ENCODE data around the gene DAB1.

The DAB1 gene

DNA sequence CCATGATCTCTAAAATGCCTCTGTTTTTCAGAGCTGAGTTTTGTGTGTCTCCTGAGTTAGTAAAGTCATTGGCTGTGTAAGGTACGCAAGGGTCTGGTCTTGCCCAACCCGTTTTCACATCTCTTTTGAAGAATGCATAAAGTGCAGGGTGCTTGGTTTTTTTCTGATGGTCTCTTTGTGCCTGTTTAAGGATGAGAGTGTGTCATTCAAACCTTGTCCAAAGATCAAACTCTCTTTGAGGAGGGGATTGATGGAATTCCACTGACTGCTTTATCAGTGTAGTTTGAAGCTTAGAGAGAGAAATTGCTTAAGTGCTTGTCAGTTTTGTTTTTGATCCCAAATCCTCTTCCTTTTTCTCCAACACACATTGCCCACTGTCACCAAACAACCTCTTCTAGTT is 438.0 kb downstream of the DAB1 start:
- H3K4me1 ChIP-seq (ENCODE audit: insufficient read depth, insufficient read length): no peaks in the 10 kb centered on the region
- TF ChIP-seq YY1 (IDR thresholded peaks at IDR 0.05; ENCODE audit: insufficient read depth, insufficient read length) (no peak), SUZ12 (IDR thresholded peaks at IDR 0.05; ENCODE audit: extremely low read depth, insufficient read depth, insufficient read length) (no peak), ZNF274 (IDR thresholded peaks at IDR 0.05; ENCODE audit: low read depth, low read length) (no peak)
- no peak overlapping the region for H3K9ac ChIP-seq (ENCODE audit: insufficient read length, low read depth)
- no peaks in the 10 kb centered on the region for H3K9me3 ChIP-seq (ENCODE audit: insufficient read depth, low read length)
- H3K27me3 ChIP-seq (ENCODE audit: insufficient read depth, insufficient read length): no peaks in the 10 kb centered on the region
- no peak overlapping the region for H3K4me3 ChIP-seq (ENCODE audit: insufficient read length, low read depth)
- no peaks in the 10 kb centered on the region for H3K36me3 ChIP-seq (ENCODE audit: insufficient read depth, insufficient read length, low read length)
- DNase-seq (ENCODE audit: low read depth, low spot score): no peak

GRCh38 chr1:56983484-56983883 is 440.4 kb downstream of the DAB1 start:
- Histone ChIP-seq H3K9me3 (ENCODE audit: insufficient read depth, low read length) (no peaks in the 10 kb centered on the region), H3K9ac (ENCODE audit: insufficient read length, low read depth) (no peak overlapping the region), H3K4me1 (ENCODE audit: insufficient read depth, insufficient read length) (peaks cover 2% of the 10 kb centered on the region), H3K4me3 (ENCODE audit: insufficient read length, low read depth) (no peak overlapping the region), H3K27me3 (ENCODE audit: insufficient read depth, insufficient read length) (no peaks in the 10 kb centered on the region), H3K36me3 (ENCODE audit: insufficient read depth, insufficient read length, low read length) (no peaks in the 10 kb centered on the region)
- no peak for DNase-seq (ENCODE audit: low read depth, low spot score)
- TF ChIP-seq YY1 (IDR thresholded peaks at IDR 0.05; ENCODE audit: insufficient read depth, insufficient read length) (no peak), SUZ12 (IDR thresholded peaks at IDR 0.05; ENCODE audit: extremely low read depth, insufficient read depth, insufficient read length) (no peak), ZNF274 (IDR thresholded peaks at IDR 0.05; ENCODE audit: low read depth, low read length) (no peak)

DNA sequence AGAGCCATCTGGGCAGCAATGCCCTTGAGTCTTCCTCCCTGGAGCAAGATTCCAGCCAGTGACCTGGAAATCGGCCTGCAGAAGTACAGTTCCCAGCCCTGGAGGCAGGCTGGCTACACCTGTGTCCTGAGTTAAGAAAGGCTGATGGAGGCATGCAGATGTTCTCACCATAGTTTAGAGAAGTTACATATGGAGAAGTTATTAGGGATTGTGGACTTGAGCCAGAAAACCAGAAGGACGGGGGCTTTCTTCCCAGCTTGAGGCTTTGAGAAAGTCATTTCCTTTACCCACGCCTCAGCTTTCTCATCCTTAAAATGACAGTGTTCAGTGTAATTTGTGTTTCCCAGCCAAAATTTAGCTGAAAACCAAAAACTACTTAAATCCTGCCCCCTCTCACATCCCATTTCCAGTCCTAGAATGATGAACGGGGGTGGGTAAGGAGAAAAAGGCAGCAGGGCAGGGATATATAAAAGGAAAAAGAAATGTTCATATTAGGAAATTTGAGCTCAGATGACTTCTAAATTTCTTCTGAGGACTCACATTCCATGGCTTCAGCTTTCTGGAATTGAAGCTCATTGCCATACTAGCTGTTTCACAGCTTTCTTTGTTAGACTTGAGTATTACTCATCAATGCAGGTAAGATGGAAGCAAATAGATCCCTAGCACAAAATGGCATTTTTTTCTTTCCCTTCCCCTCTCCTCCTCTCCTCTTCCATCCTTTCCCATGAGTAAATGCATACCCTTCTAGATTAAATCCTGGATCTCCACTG is 443.7 kb downstream of the DAB1 start:
- H3K4me3 ChIP-seq (ENCODE audit: insufficient read length, low read depth): no peak overlapping the region
- peaks cover 2% of the 10 kb centered on the region for H3K4me1 ChIP-seq (ENCODE audit: insufficient read depth, insufficient read length)
- no peak for DNase-seq (ENCODE audit: low read depth, low spot score)
- no peaks in the 10 kb centered on the region for H3K27me3 ChIP-seq (ENCODE audit: insufficient read depth, insufficient read length)
- TF ChIP-seq YY1 (IDR thresholded peaks at IDR 0.05; ENCODE audit: insufficient read depth, insufficient read length): no peak
- TF ChIP-seq ZNF274 (IDR thresholded peaks at IDR 0.05; ENCODE audit: low read depth, low read length): no peak
- TF ChIP-seq SUZ12 (IDR thresholded peaks at IDR 0.05; ENCODE audit: extremely low read depth, insufficient read depth, insufficient read length): no peak
- H3K36me3 ChIP-seq (ENCODE audit: insufficient read depth, insufficient read length, low read length): no peaks in the 10 kb centered on the region
- no peak overlapping the region for H3K9ac ChIP-seq (ENCODE audit: insufficient read length, low read depth)
- H3K9me3 ChIP-seq (ENCODE audit: insufficient read depth, low read length): no peaks in the 10 kb centered on the region

DNA sequence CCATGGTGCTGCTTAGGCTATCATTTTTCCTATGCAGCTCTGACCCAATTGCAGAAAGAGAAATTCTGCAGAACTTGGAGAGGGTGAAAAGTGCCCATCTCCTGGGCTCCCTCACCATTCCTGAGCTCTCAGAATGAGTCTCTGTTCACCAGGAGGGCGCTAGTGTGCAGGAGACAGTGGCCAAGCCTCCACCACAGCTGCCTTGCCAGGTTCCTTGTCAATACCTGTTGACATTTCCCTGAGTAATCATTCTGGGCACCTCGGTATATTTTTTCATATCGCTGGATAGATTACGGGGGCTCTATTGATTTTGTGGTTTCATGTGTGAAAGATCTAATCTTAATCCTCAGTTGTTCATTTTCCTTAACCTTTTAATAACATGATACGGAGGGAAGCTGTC is 445.0 kb downstream of the DAB1 start:
- Histone ChIP-seq H3K4me3 (ENCODE audit: insufficient read length, low read depth) (no peak overlapping the region), H3K9me3 (ENCODE audit: insufficient read depth, low read length) (no peaks in the 10 kb centered on the region), H3K9ac (ENCODE audit: insufficient read length, low read depth) (no peak overlapping the region), H3K36me3 (ENCODE audit: insufficient read depth, insufficient read length, low read length) (no peaks in the 10 kb centered on the region), H3K4me1 (ENCODE audit: insufficient read depth, insufficient read length) (peaks cover 2% of the 10 kb centered on the region), H3K27me3 (ENCODE audit: insufficient read depth, insufficient read length) (no peaks in the 10 kb centered on the region)
- no peak for TF ChIP-seq YY1 (IDR thresholded peaks at IDR 0.05; ENCODE audit: insufficient read depth, insufficient read length)
- TF ChIP-seq ZNF274 (IDR thresholded peaks at IDR 0.05; ENCODE audit: low read depth, low read length): no peak
- TF ChIP-seq SUZ12 (IDR thresholded peaks at IDR 0.05; ENCODE audit: extremely low read depth, insufficient read depth, insufficient read length): no peak
- no peak for DNase-seq (ENCODE audit: low read depth, low spot score)

GRCh38 chr1:56977910-56978309 is 445.9 kb downstream of the DAB1 start:
- DNase-seq (ENCODE audit: low read depth, low spot score): no peak
- H3K9me3 ChIP-seq (ENCODE audit: insufficient read depth, low read length): no peaks in the 10 kb centered on the region
- H3K27me3 ChIP-seq (ENCODE audit: insufficient read depth, insufficient read length): no peaks in the 10 kb centered on the region
- H3K4me1 ChIP-seq (ENCODE audit: insufficient read depth, insufficient read length): peaks cover 2% of the 10 kb centered on the region
- H3K9ac ChIP-seq (ENCODE audit: insufficient read length, low read depth): no peak overlapping the region
- H3K36me3 ChIP-seq (ENCODE audit: insufficient read depth, insufficient read length, low read length): no peaks in the 10 kb centered on the region
- TF ChIP-seq YY1 (IDR thresholded peaks at IDR 0.05; ENCODE audit: insufficient read depth, insufficient read length) (no peak), ZNF274 (IDR thresholded peaks at IDR 0.05; ENCODE audit: low read depth, low read length) (no peak), SUZ12 (IDR thresholded peaks at IDR 0.05; ENCODE audit: extremely low read depth, insufficient read depth, insufficient read length) (no peak)
- no peak overlapping the region for H3K4me3 ChIP-seq (ENCODE audit: insufficient read length, low read depth)

GRCh38 chr1:56975446-56975845 is 448.4 kb downstream of the DAB1 start:
- Histone ChIP-seq H3K27me3 (ENCODE audit: insufficient read depth, insufficient read length) (peaks cover 3% of the 10 kb centered on the region), H3K9ac (ENCODE audit: insufficient read length, low read depth) (no peak overlapping the region), H3K4me3 (ENCODE audit: insufficient read length, low read depth) (no peak overlapping the region), H3K4me1 (ENCODE audit: insufficient read depth, insufficient read length) (peaks cover 2% of the 10 kb centered on the region), H3K36me3 (ENCODE audit: insufficient read depth, insufficient read length, low read length) (no peaks in the 10 kb centered on the region), H3K9me3 (ENCODE audit: insufficient read depth, low read length) (no peaks in the 10 kb centered on the region)
- no peak for DNase-seq (ENCODE audit: low read depth, low spot score)
- no peak for TF ChIP-seq YY1 (IDR thresholded peaks at IDR 0.05; ENCODE audit: insufficient read depth, insufficient read length)
- TF ChIP-seq ZNF274 (IDR thresholded peaks at IDR 0.05; ENCODE audit: low read depth, low read length): no peak
- no peak for TF ChIP-seq SUZ12 (IDR thresholded peaks at IDR 0.05; ENCODE audit: extremely low read depth, insufficient read depth, insufficient read length)

GRCh38 chr1:56973923-56974742 is 449.7 kb downstream of the DAB1 start:
- H3K9ac ChIP-seq (ENCODE audit: insufficient read length, low read depth): no peak overlapping the region
- H3K4me1 ChIP-seq (ENCODE audit: insufficient read depth, insufficient read length): no peaks in the 10 kb centered on the region
- no peak for DNase-seq (ENCODE audit: low read depth, low spot score)
- H3K36me3 ChIP-seq (ENCODE audit: insufficient read depth, insufficient read length, low read length): no peaks in the 10 kb centered on the region
- H3K9me3 ChIP-seq (ENCODE audit: insufficient read depth, low read length): no peaks in the 10 kb centered on the region
- H3K27me3 ChIP-seq (ENCODE audit: insufficient read depth, insufficient read length): peaks cover 3% of the 10 kb centered on the region
- no peak overlapping the region for H3K4me3 ChIP-seq (ENCODE audit: insufficient read length, low read depth)
- TF ChIP-seq ZNF274 (IDR thresholded peaks at IDR 0.05; ENCODE audit: low read depth, low read length) (no peak), YY1 (IDR thresholded peaks at IDR 0.05; ENCODE audit: insufficient read depth, insufficient read length) (no peak), SUZ12 (IDR thresholded peaks at IDR 0.05; ENCODE audit: extremely low read depth, insufficient read depth, insufficient read length) (no peak)
